Measurements from ENCODE around the gene MX2. TPM values are rescaled to one million over a fixed set of nuclear protein-coding genes. Genes with fewer than 3 reads are reported as not detected.

The MX2 gene
- total and polyA plus RNA-seq, 2 donors (not counting 1 experiment from before 2014, with no cell fraction given): 51.2 to 64.3 TPM

- Histone ChIP-seq H3K4me1 (ENCODE audit: control insufficient read depth in 2 of 2, insufficient read depth in 2 of 2, low read length in 2 of 2) (peaks cover 62 to 70% of the 10 kb centered on the region in 2 donors), H3K4me2 (replicated peaks; ENCODE audit: low read depth, low read length, poor library complexity, severe bottlenecking) (peak overlapping the region; percentile 80), H3K4me3 (ENCODE audit: control extremely low read depth in 1 of 5, extremely low read depth in 1 of 5, insufficient read depth in 1 of 5, low read depth in 2 of 5, low read length in 4 of 5) (peak overlapping the region; percentile 36 to 81 (median 52)), H4K20me1 (ENCODE audit: control insufficient read depth, insufficient read depth, low read length, poor library complexity, severe bottlenecking) (peaks cover 3% of the 10 kb centered on the region), H3K36me3 (replicated peaks in 1 of 2; ENCODE audit: control extremely low read depth in 1 of 2, control insufficient read depth in 1 of 2, extremely low read depth in 1 of 2, insufficient read depth in 2 of 2, low read length in 1 of 2) (peaks cover 0 to 13% of the 10 kb centered on the region in 2 experiments), H2AFZ (ENCODE audit: insufficient read depth, low read depth, low read length, poor library complexity, severe bottlenecking) (peak overlapping the region; percentile 72), H3K9ac (ENCODE audit: low read length) (peak overlapping the region; percentile 71), H3K27me3 (replicated peaks in 1 of 4; ENCODE audit: control extremely low read depth in 1 of 4, control insufficient read depth in 3 of 4, insufficient read depth in 4 of 4, low read length in 3 of 4) (no peaks in the 10 kb centered on the region), H3K27ac (ENCODE audit: low read length in 2 of 2) (peak overlapping the region; percentile 69 to 88), H3K79me2 (ENCODE audit: control insufficient read depth, insufficient read depth, low read length) (peaks cover 69% of the 10 kb centered on the region), H3K9me3 (ENCODE audit: control extremely low read depth in 1 of 3, control insufficient read depth in 2 of 3, insufficient read depth in 1 of 3, low read length in 2 of 3) (no peaks in the 10 kb centered on the region)
- peak overlapping the region; percentile 74 for H3K4me3 Mint-ChIP-seq
- H3K9me3 Mint-ChIP-seq (ENCODE audit: insufficient read depth): no peaks in the 10 kb centered on the region
- CTCF ChIA-PET: interaction anchor here (1.2 to 4.1 kb wide), 7 partner anchors 10 to 91 kb away, joined by 3 to 46 read pairs (median 10); partner anchors contain the start of gene MX1
- intact Hi-C loops (cut with micrococcal nuclease): loop anchor here (1.0 to 10.0 kb wide), 7 partner anchors 8 to 865 kb away; partner anchors contain the start of gene MX1
- H3K4me1 Mint-ChIP-seq: peaks cover 74% of the 10 kb centered on the region
- POLR2A ChIA-PET: interaction anchor here (0.7 to 2.7 kb wide), 5 partner anchors 50 to 62 kb away, joined by 3 to 17 read pairs (median 5); partner anchors contain the start of gene MX1
- TF ChIP-seq, protein P1, sequence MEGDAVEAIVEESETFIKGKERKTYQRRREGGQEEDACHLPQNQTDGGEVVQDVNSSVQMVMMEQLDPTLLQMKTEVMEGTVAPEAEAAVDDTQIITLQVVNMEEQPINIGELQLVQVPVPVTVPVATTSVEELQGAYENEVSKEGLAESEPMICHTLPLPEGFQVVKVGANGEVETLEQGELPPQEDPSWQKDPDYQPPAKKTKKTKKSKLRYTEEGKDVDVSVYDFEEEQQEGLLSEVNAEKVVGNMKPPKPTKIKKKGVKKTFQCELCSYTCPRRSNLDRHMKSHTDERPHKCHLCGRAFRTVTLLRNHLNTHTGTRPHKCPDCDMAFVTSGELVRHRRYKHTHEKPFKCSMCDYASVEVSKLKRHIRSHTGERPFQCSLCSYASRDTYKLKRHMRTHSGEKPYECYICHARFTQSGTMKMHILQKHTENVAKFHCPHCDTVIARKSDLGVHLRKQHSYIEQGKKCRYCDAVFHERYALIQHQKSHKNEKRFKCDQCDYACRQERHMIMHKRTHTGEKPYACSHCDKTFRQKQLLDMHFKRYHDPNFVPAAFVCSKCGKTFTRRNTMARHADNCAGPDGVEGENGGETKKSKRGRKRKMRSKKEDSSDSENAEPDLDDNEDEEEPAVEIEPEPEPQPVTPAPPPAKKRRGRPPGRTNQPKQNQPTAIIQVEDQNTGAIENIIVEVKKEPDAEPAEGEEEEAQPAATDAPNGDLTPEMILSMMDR (IDR thresholded peaks at IDR 0.05): no peak
- TF ChIP-seq EZH2 (IDR thresholded peaks at IDR 0.05; ENCODE audit: borderline replicate concordance, insufficient read depth, low read depth, low read length, poor library complexity, severe bottlenecking): no peak
- H3K27ac Mint-ChIP-seq: peak overlapping the region; percentile 87
- peak; percentile 42 for ATAC-seq (ENCODE audit: low read depth)
- no peaks in the 10 kb centered on the region for H3K27me3 Mint-ChIP-seq
- peak; percentile 76 for DNase-seq
- 9% methylated on average over 17 of the region's 29 CpGs for WGBS (ENCODE audit: insufficient coverage)
Measured at GRCh38 chr21:41369105-41369919, 7.5 kb downstream of the MX2 start.

All from B cell (primary cell).